Midbrain (tissue), 1 donor: ENCODE results near the gene OSBPL8.

ENCODE experiments used
- DNase-seq: peaks from one replicate; lab custom pipeline; 2025; lab: John Stamatoyannopoulos, UW

The OSBPL8 gene

GRCh38 chr12:76555231-76555767, 4.3 kb downstream of the OSBPL8 start:
- DNase-seq, result no peak

- DNase-seq, result no peak
Observed at GRCh38 chr12:76554405-76555230, 5.0 kb downstream of the OSBPL8 start.

- DNase-seq, result no peak
Observed at GRCh38 chr12:76552343-76552938, 7.1 kb downstream of the OSBPL8 start.

- DNase-seq, result no peak
Observed at GRCh38 chr12:76551482-76551888, 8.1 kb downstream of the OSBPL8 start.

- no peak for DNase-seq
Observed at GRCh38 chr12:76549131-76549530, 10.4 kb downstream of the OSBPL8 start.

GRCh38 chr12:76548222-76548837, 11.2 kb downstream of the OSBPL8 start:
- DNase-seq, result no peak

- no peak for DNase-seq
Observed at GRCh38 chr12:76547526-76547925, 12.0 kb downstream of the OSBPL8 start.

- no peak for DNase-seq
Observed at GRCh38 chr12:76546889-76547288, 12.7 kb downstream of the OSBPL8 start.

- DNase-seq, result no peak
Observed at GRCh38 chr12:76545486-76545885, 14.1 kb downstream of the OSBPL8 start.

GRCh38 chr12:76544601-76545261, 14.8 kb downstream of the OSBPL8 start:
- DNase-seq, result no peak

- no peak for DNase-seq
Observed at GRCh38 chr12:76543813-76544347, 15.7 kb downstream of the OSBPL8 start.

GRCh38 chr12:76542908-76543307, 16.7 kb downstream of the OSBPL8 start:
- DNase-seq, result no peak

GRCh38 chr12:76539727-76540126, 19.8 kb downstream of the OSBPL8 start:
- DNase-seq, result no peak

- DNase-seq, result no peak
Observed at GRCh38 chr12:76537923-76538322, 21.6 kb downstream of the OSBPL8 start.

- no peak for DNase-seq
Observed at GRCh38 chr12:76536546-76536945, 23.0 kb downstream of the OSBPL8 start.

- DNase-seq, result no peak
Observed at GRCh38 chr12:76535170-76535569, 24.4 kb downstream of the OSBPL8 start.

- DNase-seq, result no peak
Observed at GRCh38 chr12:76533331-76533730, 26.2 kb downstream of the OSBPL8 start.

GRCh38 chr12:76532520-76532919, 27.1 kb downstream of the OSBPL8 start:
- no peak for DNase-seq

GRCh38 chr12:76531056-76531455, 28.5 kb downstream of the OSBPL8 start:
- no peak for DNase-seq

GRCh38 chr12:76530516-76530915, 29.1 kb downstream of the OSBPL8 start:
- DNase-seq, result no peak

- no peak for DNase-seq
Observed at GRCh38 chr12:76529226-76529918, 30.2 kb downstream of the OSBPL8 start.
